HFF-Myc (cell line): ENCODE results near the gene SCD.
A peak's percentile ranks its signal among the peaks of the same experiment; 100 is the strongest.

Experiments
- DNase-seq: peaks from one replicate; pipeline ENCODE4 v3.0.0-alpha.2; 2011; ENCODE audit warnings: low read depth; ENCODE audit errors: extremely low read depth
- H3K4me3 ChIP-seq: replicated peaks from 2 replicates; pipeline ENCODE4 v1.5.1; 2011; ENCODE audit warnings: low read depth, mild to moderate bottlenecking, control low read depth, low read length
- CTCF ChIP-seq: IDR thresholded peaks from 2 replicates; pipeline ENCODE4 v1.5.1; 2012; ENCODE audit warnings: mild to moderate bottlenecking, low read depth, low read length, control low read depth; ENCODE audit errors: missing control alignments

The SCD gene

GRCh38 chr10:100350914-100351485 is 4.0 kb downstream of the SCD start:
- H3K4me3 ChIP-seq = peak overlapping the region; percentile 96
- TF ChIP-seq CTCF = no peak
- no peak for DNase-seq

GRCh38 chr10:100353770-100354485 is 6.9 kb downstream of the SCD start:
- H3K4me3 ChIP-seq = no peak overlapping the region
- DNase-seq = no peak
- no peak for TF ChIP-seq CTCF

- no peak for DNase-seq
- TF ChIP-seq CTCF = no peak
- H3K4me3 ChIP-seq = no peak overlapping the region
Measured at GRCh38 chr10:100355086-100355485, 8.1 kb downstream of the SCD start.

- TF ChIP-seq CTCF = no peak
- H3K4me3 ChIP-seq = no peak overlapping the region
- no peak for DNase-seq
Measured at GRCh38 chr10:100356067-100357017, 9.3 kb downstream of the SCD start.

GRCh38 chr10:100357059-100357858 is 10.2 kb downstream of the SCD start:
- no peak overlapping the region for H3K4me3 ChIP-seq
- no peak for TF ChIP-seq CTCF
- no peak for DNase-seq

GRCh38 chr10:100359030-100359432 is 12.0 kb downstream of the SCD start:
- H3K4me3 ChIP-seq = no peak overlapping the region
- no peak for TF ChIP-seq CTCF
- DNase-seq = no peak
